BE2C (cell line): ENCODE data around the gene UBAP2.

ENCODE experiments used
- DNase-seq: peaks from one replicate; pipeline ENCODE4 v3.0.0-alpha.2; 2020
- H3K27me3 ChIP-seq: fragments of 250-450 bp; sonication (Bioruptor Pico); 2 replicates; pipeline ENCODE4 v1.5.1; 2020; ENCODE audit warnings: mild to moderate bottlenecking
- H3K36me3 ChIP-seq: fragments of 250-450 bp; sonication (Bioruptor Pico); 2 replicates; pipeline ENCODE4 v1.5.1; 2020; ENCODE audit warnings: mild to moderate bottlenecking
- H3K4me1 ChIP-seq: fragments of 250-450 bp; sonication (Bioruptor Pico); 2 replicates; pipeline ENCODE4 v1.5.1; 2020
- H3K4me3 ChIP-seq: 2 replicates; pipeline ENCODE4 v1.5.1; 2011; ENCODE audit warnings: low read depth, low read length
- H3K9me3 ChIP-seq: fragments of 250-450 bp; sonication (Bioruptor Pico); 2 replicates; pipeline ENCODE4 v1.5.1; 2020
- CTCF ChIP-seq: IDR thresholded peaks from 2 replicates; pipeline ENCODE4 v1.5.1; 2012; ENCODE audit warnings: mild to moderate bottlenecking, low read depth, low read length

UBAP2 gene

GRCh38 chr9:33914887-33915628 is 133.6 kb downstream of the UBAP2 start:
- Histone ChIP-seq H3K27me3 (no peaks in the 10 kb centered on the region), H3K4me3 (no peak overlapping the region), H3K9me3 (no peaks in the 10 kb centered on the region), H3K36me3 (peaks cover 68% of the 10 kb centered on the region), H3K4me1 (no peaks in the 10 kb centered on the region)
- TF ChIP-seq CTCF: no peak
- no peak for DNase-seq

- no peak for TF ChIP-seq CTCF
- Histone ChIP-seq H3K27me3 (no peaks in the 10 kb centered on the region), H3K9me3 (no peaks in the 10 kb centered on the region), H3K4me3 (no peak overlapping the region), H3K36me3 (peaks cover 58% of the 10 kb centered on the region), H3K4me1 (no peaks in the 10 kb centered on the region)
- no peak for DNase-seq
Measured at GRCh38 chr9:33913541-33913940, 135.1 kb downstream of the UBAP2 start.

DNA sequence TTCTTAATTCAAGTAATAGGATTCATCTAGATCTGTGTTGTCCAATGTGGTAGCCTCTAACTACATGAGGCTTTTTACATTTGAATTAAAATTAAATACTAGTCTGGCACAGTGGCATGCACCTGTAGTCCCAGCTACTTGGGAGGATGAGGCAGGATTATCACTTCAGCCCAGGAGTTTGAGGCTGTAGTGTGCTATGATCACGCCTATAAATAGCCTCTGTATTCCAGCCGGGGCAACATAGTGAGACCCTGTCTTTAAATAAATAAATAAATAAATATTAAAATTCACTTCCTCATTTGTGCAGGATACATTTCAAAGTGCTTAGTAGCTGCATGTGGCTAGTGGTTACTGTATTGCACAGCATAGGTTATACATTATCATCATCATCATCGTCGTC is 139.9 kb downstream of the UBAP2 start:
- DNase-seq: no peak
- Histone ChIP-seq H3K4me1 (no peaks in the 10 kb centered on the region), H3K9me3 (no peaks in the 10 kb centered on the region), H3K4me3 (no peak overlapping the region), H3K36me3 (peaks cover 27% of the 10 kb centered on the region), H3K27me3 (no peaks in the 10 kb centered on the region)
- no peak for TF ChIP-seq CTCF

DNA sequence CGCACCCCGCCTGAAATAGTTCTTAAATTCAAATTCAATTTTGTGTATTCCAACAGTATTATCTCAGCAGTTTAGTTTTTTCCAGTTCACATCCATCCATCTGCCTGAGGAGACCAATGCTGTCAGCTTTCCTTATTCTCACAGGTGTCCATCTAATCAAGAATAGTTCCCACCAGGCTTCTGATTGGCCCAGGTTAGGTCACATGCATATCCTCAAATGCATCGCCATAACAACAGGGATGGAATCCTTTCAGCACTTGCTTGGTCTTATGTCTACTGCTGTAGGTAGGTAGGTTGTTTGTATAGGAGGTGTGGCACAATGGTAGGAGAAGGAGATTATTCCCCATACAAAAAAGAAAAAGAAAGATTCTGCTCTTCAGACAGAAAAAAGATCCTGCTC is 140.6 kb downstream of the UBAP2 start:
- H3K9me3 ChIP-seq: no peaks in the 10 kb centered on the region

GRCh38 chr9:33907347-33907746 is 141.3 kb downstream of the UBAP2 start:
- H3K4me3 ChIP-seq: no peak overlapping the region
- DNase-seq: no peak
- TF ChIP-seq CTCF: no peak
- H3K27me3 ChIP-seq: no peaks in the 10 kb centered on the region
- H3K9me3 ChIP-seq: no peaks in the 10 kb centered on the region
- H3K4me1 ChIP-seq: no peaks in the 10 kb centered on the region
- H3K36me3 ChIP-seq: peaks cover 16% of the 10 kb centered on the region

More for the DNA sequence above, 140.6 kb downstream of the UBAP2 start:
- Histone ChIP-seq H3K4me1 (no peaks in the 10 kb centered on the region), H3K4me3 (no peak overlapping the region), H3K36me3 (peaks cover 21% of the 10 kb centered on the region), H3K27me3 (no peaks in the 10 kb centered on the region)
- TF ChIP-seq CTCF: no peak
- DNase-seq: no peak

- peaks cover 17% of the 10 kb centered on the region for H3K36me3 ChIP-seq
- H3K4me3 ChIP-seq: no peak overlapping the region
- DNase-seq: no peak
- no peaks in the 10 kb centered on the region for H3K9me3 ChIP-seq
- TF ChIP-seq CTCF: no peak
- no peaks in the 10 kb centered on the region for H3K27me3 ChIP-seq
- no peaks in the 10 kb centered on the region for H3K4me1 ChIP-seq
Measured at GRCh38 chr9:33906769-33907168, 141.9 kb downstream of the UBAP2 start.
